B cell (primary cell): ENCODE results near the gene CHN1.

Experiments used
- CTCF ChIP-seq: fragments of 200-600 bp; IDR thresholded peaks from one replicate; pipeline ENCODE4 v1.8.0; 2022; ENCODE audit warnings: antibody characterized with exemption, mild to moderate bottlenecking
- EZH2 ChIP-seq: IDR thresholded peaks from 2 replicates; pipeline ENCODE4 v1.6.1; 2012; ENCODE audit warnings: borderline replicate concordance, low read depth, mild to moderate bottlenecking, moderate library complexity, low read length; ENCODE audit not compliant: insufficient read depth, poor library complexity, severe bottlenecking

GRCh38 chr2:175048275-175048674, 43.1 kb upstream of the CHN1 start:
- TF ChIP-seq CTCF (no peak), EZH2 (no peak)
